ENCODE results near the gene GCN1.
"Not testable (repeated sequence)": the region's sequence is repeated elsewhere in the genome, so short reads cannot be mapped to it uniquely, and the experiment has no call there.

Gene GCN1

GRCh38 chr12:120212301-120212700 is 17.8 kb upstream of the GCN1 start:
- no peak for DNase-seq

DNA sequence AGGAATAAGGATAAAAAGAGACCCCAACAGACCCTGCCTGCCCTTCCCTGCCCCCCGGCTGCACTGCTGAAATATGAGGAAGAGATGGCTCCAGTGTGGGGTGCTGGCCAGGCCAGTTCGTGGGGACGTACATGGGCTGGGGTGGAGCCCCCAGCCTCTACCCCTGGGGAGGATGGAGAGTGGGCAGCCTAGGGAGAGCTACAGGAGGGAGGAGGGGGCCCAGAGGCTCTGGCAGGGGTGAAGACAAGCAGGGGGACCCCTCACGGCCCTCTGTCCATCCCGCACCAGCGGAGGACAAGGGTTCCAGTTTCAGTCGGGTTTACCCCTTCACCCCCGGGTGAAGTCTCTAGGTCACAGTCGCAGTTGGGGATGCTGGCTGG is 17.4 kb upstream of the GCN1 start:
- no peak for DNase-seq

DNA sequence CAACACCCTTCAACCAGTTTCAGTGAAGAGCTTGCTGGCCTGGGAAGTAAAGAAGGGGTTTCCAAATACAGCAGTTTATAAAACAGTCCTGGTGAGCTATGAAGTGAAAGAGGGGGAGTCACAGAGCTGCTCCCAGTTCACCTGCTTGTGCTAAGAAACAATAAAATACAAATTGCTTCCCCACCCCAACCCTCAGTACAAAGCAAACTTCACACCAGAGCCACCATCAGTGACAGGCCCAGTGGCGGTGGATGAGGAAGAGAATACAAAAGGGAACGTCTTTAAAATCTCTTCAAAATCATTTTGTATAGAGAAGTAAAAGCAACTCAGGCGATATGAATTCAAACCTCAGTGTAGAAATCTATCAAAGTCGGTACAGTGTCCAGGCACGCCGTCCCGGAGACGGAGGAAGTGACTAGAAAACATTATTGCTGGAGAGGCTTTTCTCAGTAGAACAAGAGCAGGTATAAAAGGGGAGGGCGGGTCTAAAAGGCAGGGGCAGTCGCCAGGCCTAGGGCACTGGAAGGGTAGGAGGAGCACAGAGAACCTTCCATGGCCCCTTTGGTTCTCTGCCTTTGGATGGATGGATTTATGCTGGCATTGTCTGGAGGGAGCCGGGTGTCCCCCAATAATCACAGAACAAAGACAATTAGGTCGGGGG is 16.9 kb upstream of the GCN1 start:
- no peak for DNase-seq

DNA sequence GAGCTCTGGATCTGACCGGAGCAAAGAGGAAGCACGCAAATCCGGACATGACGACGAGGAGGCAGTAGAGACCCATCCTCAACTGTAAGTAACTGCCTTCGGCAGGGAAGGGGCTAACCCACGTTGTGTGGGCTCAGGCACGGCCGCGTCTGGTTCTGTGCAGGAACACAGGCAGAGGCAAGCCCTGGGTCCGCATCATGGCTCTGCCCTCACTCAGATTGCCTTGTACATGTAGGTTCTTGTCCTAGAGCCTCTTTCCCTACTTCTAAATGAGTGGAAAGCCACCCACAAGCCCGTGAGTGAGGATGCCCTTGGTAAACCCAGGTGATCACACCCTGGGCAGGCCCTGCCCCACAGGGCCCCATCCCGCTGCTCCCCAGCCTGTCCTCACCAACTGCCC is 15.3 kb upstream of the GCN1 start:
- DNase-seq, result no peak

GRCh38 chr12:120207227-120207626 is 12.7 kb upstream of the GCN1 start:
- DNase-seq, result no peak

- not testable (repeated sequence) for DNase-seq
These were observed 12.3 kb upstream of the GCN1 start for GRCh38 chr12:120206781-120207180.

GRCh38 chr12:120206228-120206627 is 11.7 kb upstream of the GCN1 start:
- no peak for DNase-seq

GRCh38 chr12:120204171-120204570 is 9.7 kb upstream of the GCN1 start:
- DNase-seq, result no peak

DNA sequence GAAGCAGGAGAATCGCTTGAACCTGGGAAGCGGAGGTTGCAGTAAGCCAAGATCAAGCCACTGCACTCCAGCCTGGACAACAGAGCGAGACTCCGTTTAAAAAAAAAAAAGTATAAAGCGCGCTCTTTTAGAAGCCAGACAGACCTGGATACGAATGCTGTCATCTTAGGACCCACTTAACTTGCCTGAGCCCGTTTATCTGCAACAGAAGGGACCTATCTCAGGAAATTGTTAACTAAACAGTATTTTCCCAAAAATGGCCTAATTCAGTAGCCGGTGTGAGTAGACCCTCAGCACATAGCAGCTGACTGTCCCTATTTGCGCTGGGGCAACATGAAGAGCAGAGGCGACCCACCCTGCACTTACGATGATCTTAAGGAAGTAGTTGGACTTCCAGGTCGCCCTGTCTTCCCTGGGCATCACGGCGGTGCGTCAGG is 5.9 kb upstream of the GCN1 start:
- DNase-seq, result no peak

- peak in 1 of 2 experiments; percentile 28 for DNase-seq
These were observed 5.2 kb upstream of the GCN1 start for GRCh38 chr12:120199595-120200306.

GRCh38 chr12:120199025-120199424 is 4.5 kb upstream of the GCN1 start:
- DNase-seq, result no peak

DNA sequence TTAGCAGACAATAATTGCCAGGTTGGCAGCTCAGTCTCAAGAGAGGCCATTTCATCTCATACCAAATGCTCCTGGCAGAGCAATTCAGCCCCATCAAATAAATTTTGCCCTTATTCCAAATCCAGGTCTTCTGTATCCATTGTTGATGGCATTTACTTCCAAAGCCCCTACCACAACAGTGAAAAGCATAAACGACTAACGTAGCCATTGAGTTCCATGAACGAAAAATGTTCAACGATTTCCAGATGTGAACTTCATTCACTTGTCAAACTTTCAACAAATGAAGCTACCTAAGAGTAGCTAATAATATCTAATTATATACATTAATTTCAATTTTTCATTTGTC is 3.0 kb upstream of the GCN1 start:
- no peak for DNase-seq

DNA sequence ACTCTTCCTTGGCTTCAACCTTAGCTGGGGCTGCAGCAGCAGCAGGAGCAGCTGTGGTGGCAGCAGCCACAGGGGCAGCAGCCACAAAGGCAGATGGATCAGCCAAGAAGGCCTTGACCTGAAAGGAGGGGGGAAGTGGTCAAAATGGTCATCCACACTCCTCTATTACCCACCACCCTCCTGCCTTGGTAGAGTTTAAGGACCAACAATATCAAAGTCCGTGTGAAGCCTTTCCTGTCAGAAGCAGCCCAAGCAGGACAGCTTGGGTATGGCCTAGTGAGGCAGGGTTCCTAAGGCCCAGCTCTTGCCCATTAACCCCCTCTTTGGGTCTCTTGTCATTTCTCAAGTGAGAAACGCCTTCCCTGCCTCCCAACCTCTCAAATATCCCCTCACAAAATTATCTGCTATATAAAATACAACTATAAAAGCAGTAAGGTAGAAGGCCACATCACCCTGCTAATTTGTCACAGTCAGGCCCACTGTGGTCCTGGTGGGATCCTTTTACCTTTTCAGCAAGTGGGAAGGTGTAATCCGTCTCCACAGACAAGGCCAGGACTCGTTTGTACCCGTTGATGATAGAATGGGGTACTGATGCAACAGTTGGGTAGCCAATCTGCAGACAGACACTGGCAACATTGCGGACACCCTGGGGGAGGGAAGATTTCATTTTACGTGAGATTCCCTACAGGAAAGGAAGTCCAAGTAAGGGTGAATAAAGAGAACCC is 2.5 kb upstream of the GCN1 start:
- not testable (repeated sequence) for DNase-seq

DNA sequence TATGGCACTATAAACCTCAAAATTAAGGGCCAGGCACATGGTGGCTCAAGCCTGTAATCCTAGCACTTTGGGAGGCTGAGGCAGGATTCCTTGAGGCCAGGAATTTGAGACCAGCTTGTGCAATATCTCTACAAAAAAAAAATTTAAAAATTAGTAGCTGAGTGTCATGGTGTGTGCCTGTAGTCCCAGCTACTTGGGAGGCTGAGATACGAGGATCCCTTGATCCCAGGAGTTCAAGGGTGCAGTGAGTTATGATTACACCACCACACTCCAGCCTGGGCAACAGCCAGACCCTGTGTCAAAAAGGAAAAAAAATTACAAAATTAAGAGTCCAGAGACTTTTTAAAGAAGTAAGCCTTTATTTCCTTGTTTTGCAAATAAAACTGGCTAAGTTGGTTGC is 1.8 kb upstream of the GCN1 start:
- DNase-seq, result no peak

- no peak for DNase-seq
These were observed 335 bp downstream of the GCN1 start for GRCh38 chr12:120194226-120194533.

DNA sequence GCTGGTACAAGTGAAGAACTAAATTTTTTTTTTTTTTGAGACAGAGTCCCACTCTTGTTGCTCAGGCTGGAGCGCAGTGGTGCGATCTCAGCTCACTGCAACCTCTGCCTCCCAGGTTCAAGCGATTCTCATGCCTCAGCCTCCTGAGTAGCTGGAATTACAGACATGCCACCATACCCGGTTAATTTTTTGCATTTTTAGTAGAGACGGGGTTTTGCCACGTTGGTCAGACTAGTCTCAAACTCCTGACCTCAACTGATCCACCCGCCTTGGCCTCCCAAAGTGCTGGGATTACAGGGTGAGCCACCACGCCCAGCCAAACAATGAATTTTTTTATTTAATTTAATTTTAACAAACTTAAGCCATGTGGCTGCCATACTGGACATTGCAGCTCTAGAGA is 1.2 kb downstream of the GCN1 start:
- not testable (repeated sequence) for DNase-seq

DNA sequence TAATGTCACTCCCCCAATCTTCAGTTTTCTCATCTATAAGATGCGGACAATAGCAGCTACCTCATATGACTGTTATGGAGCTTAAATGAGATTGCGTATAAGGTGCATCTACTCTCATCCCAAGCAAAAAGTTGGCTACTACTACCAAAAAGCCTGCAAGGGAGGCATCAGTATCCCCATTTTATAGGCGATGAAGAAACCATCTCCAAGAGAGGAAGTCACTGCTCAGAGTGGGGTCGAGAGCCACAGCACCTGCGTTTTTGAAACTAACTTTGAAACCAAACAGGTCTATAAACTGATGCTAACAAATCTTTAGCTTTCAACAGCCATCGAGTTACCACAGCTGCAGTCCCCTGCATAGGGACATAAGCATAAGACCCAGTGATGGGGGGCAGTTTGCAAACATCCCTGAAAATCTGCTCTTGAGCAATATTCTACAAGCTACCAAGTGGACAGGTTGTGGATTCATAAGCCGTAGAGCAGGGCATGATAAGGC is 3.5 kb downstream of the GCN1 start:
- no peak for DNase-seq

GRCh38 chr12:120190386-120190785 is 4.1 kb downstream of the GCN1 start:
- no peak for DNase-seq

DNA sequence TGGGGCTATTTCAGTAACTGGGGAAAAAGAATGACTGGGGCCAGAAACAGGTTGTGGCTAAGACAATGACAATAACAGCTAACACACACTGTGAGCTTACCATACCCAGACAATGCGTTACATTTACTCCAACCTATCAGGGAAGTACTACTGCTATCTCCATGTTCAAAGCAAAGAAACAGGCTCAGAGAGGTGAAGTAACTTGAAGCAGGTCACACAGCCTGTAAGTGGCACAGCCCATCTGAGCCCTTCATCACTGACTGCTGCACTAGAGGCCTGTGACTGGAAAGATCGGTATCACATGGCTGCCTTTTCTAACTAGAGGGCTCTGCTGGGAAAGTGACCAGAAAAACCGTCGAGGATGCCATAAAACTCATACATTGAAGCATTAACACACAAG is 7.9 kb downstream of the GCN1 start:
- no peak for DNase-seq

- no peak for DNase-seq
These were observed 11.3 kb downstream of the GCN1 start for GRCh38 chr12:120183211-120183631.

DNA sequence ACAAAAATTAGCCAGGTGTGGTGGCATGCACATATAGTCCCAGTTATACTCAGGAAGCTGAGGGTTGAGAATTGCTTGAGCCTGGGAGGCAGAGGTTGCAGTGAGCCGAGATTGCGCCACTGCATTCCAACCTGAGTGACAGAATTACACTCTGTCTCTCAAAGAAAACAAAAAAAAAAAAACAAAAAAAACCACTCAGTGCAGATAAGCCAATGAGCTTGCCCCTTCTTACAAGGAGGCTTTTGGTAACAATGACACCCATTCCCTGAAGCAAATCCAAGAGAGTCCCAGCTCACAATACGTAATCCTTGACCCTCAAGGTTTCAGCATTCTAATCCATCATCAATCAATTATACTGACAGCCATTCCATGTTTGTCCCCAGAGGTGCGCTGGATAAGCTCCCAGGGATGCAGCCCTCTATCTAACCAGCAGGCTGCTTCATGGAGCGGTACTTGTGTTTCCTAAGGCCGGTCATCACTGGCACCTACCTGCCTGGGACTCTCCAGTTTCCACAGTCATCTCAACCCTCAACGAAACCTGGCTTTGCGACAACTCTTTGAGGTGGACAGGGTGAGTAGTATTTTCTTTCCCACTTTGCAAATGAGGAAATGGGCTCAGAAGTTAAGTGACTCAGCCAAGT is 12.4 kb downstream of the GCN1 start:
- DNase-seq, result no peak

GRCh38 chr12:120180975-120181374 is 13.5 kb downstream of the GCN1 start:
- no peak for DNase-seq

GRCh38 chr12:120175537-120175936 is 19.0 kb downstream of the GCN1 start:
- no peak for DNase-seq

- DNase-seq, result no peak
These were observed 19.5 kb downstream of the GCN1 start for GRCh38 chr12:120175062-120175461.

Measured in stimulated activated CD4-positive, alpha-beta T cell treated with anti-CD3 and anti-CD28 coated beads, Interleukin-4, amount 100 ng/mL, for 4 hours (primary cell).